NOMO-1 treated with DMSO at 0.1 percent for 48 hours (cell line): ENCODE data around the gene TMTC3.

Experiments used
- DNase-seq: peaks from one replicate; lab custom pipeline; 2025; ENCODE audit not compliant: unreplicated experiment; lab: John Stamatoyannopoulos, UW

Gene TMTC3

GRCh38 chr12:88223519-88223918 is 81.4 kb downstream of the TMTC3 start:
- DNase-seq = no peak

GRCh38 chr12:88225776-88226175 is 83.7 kb downstream of the TMTC3 start:
- peak; percentile 36 for DNase-seq

GRCh38 chr12:88227263-88227662 is 85.2 kb downstream of the TMTC3 start:
- DNase-seq = peak; percentile 3

- no peak for DNase-seq
Observed at GRCh38 chr12:88227871-88228270, 85.8 kb downstream of the TMTC3 start.

- DNase-seq = no peak
Observed at GRCh38 chr12:88228720-88229119, 86.6 kb downstream of the TMTC3 start.

- DNase-seq = no peak
Observed at GRCh38 chr12:88230271-88230670, 88.2 kb downstream of the TMTC3 start.

- no peak for DNase-seq
Observed at GRCh38 chr12:88235183-88235833, 93.2 kb downstream of the TMTC3 start.

- DNase-seq = peak; percentile 51
Observed at GRCh38 chr12:88237954-88238353, 95.8 kb downstream of the TMTC3 start.

- no peak for DNase-seq
Observed at GRCh38 chr12:88238406-88238805, 96.3 kb downstream of the TMTC3 start.

- no peak for DNase-seq
Observed at GRCh38 chr12:88241862-88242570, 99.9 kb downstream of the TMTC3 start.

- no peak for DNase-seq
Observed at GRCh38 chr12:88242571-88242925, 100.4 kb downstream of the TMTC3 start.

GRCh38 chr12:88242939-88243338 is 100.8 kb downstream of the TMTC3 start:
- no peak for DNase-seq

- DNase-seq = no peak
Observed at GRCh38 chr12:88243982-88244381, 101.9 kb downstream of the TMTC3 start.

- no peak for DNase-seq
Observed at GRCh38 chr12:88245905-88246304, 103.8 kb downstream of the TMTC3 start.

GRCh38 chr12:88247241-88247643 is 105.1 kb downstream of the TMTC3 start:
- DNase-seq = no peak

GRCh38 chr12:88248606-88249005 is 106.5 kb downstream of the TMTC3 start:
- DNase-seq = no peak
